Parathyroid adenoma (tissue), 2 donors: ENCODE data around the gene VPS13C.

Experiments
- H2AFZ ChIP-seq: fragments of 300-600 bp; sonication (generic); one replicate; pipeline ENCODE4 v1.7.0; 2017; ENCODE audit warnings: antibody characterized with exemption, mild to moderate bottlenecking
- H3K27ac ChIP-seq: fragments of 300-600 bp; sonication (generic); one replicate; pipeline ENCODE4 v1.7.0; 2017
- H3K27me3 ChIP-seq: fragments of 300-600 bp; sonication (generic); one replicate; pipeline ENCODE4 v1.7.0; 2017; ENCODE audit warnings: low read length; ENCODE audit not compliant: control insufficient read depth, insufficient read depth
- H3K36me3 ChIP-seq: fragments of 300-600 bp; sonication (generic); one replicate; pipeline ENCODE4 v1.7.0; 2017; ENCODE audit warnings: low read length; ENCODE audit not compliant: control insufficient read depth, insufficient read depth
- H3K4me1 ChIP-seq: fragments of 300-600 bp; sonication (generic); one replicate; pipeline ENCODE4 v1.7.0; 2017; ENCODE audit warnings: control low read depth
- H3K4me2 ChIP-seq: fragments of 300-600 bp; sonication (generic); one replicate; pipeline ENCODE4 v1.7.0; 2017; ENCODE audit warnings: low read length
- H3K4me3 ChIP-seq: fragments of 300-600 bp; sonication (generic); one replicate; pipeline ENCODE4 v1.7.0; 2017; ENCODE audit warnings: low read depth, low read length
- H3K79me2 ChIP-seq: fragments of 300-600 bp; sonication (generic); one replicate; pipeline ENCODE4 v1.7.0; 2017; ENCODE audit warnings: control low read depth
- H3K9ac ChIP-seq: fragments of 300-600 bp; sonication (generic); one replicate; pipeline ENCODE4 v1.7.0; 2017; ENCODE audit warnings: mild to moderate bottlenecking
- H3K9me3 ChIP-seq: fragments of 300-600 bp; sonication (generic); one replicate; pipeline ENCODE4 v1.7.0; 2017; ENCODE audit warnings: low read length; ENCODE audit not compliant: control insufficient read depth
- CTCF ChIP-seq: fragments of 300-600 bp; sonication (generic); IDR thresholded peaks from one replicate; pipeline ENCODE4 v1.7.0; 2017; ENCODE audit warnings: antibody characterized with exemption, mild to moderate bottlenecking
- donor health status: primary hyperparathyroidism.

The VPS13C gene

GRCh38 chr15:61807281-61807929 lies 252.8 kb downstream of the VPS13C start:
- Histone ChIP-seq H3K4me1 (peaks cover under 1% of the 10 kb centered on the region), H3K9me3 (no peaks in the 10 kb centered on the region), H3K27ac (no peak overlapping the region), H3K4me3 (no peak overlapping the region), H3K36me3 (no peaks in the 10 kb centered on the region), H3K27me3 (no peaks in the 10 kb centered on the region), H2AFZ (no peak overlapping the region), H3K79me2 (no peaks in the 10 kb centered on the region), H3K9ac (no peak overlapping the region), H3K4me2 (no peak overlapping the region)
- no peak for TF ChIP-seq CTCF
